ENCODE measurements around the gene PSMB1. TPM values are rescaled to one million over a fixed set of nuclear protein-coding genes. Genes with fewer than 3 reads are reported as not detected.
"Not testable (repeated sequence)": the region's sequence is repeated elsewhere in the genome, so short reads cannot be mapped to it uniquely, and the experiment has no call there.

Gene PSMB1
- total and polyA plus RNA-seq, 7 experiments from 2014 or later, result 71.1 to 529 (median 84.8) TPM

DNA sequence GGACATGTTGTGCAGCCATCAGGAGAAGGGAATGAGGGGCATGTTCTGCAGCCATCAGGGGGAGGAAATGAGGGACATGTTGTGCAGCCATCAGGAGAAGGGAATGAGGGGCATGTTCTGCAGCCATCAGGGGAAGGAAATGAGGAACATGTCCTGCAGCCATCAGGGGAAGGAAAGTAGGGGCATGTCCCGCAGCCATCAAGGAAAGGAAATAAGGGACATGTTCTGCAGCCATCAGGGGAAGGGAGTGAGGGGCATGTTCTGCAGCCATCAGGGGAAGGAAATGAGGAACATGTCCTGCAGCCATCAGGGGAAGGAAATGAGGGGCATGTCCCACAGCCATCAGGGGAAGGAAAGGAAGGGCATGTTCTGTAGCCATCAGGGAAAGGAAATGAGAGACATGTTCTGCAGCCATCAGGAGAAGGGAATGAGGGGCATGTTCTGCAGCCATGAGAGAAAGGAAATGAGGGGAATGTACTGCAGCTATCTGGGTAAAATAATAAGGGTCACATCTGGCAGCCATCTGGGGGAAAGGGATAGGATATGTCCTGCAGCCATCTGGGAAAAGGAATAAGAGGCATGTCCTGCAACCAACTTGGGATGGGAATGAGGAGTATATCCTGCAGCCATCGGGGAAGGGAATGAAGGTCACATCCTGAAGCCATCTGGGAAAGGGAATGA, 50.2 kb downstream of the PSMB1 start:
- H3K27ac ChIP-seq (ENCODE audit: low read depth, low read length); H3K27ac Mint-ChIP-seq; H3K36me3 ChIP-seq (ENCODE audit: control insufficient read depth in 2 of 3, insufficient read depth in 3 of 3, low read length in 3 of 3); POLR2A ChIA-PET; CTCF ChIA-PET; H3K9me3 ChIP-seq (ENCODE audit: control insufficient read depth in 2 of 3, low read length in 3 of 3); H3K4me3 ChIP-seq (ENCODE audit: low read length); intact Hi-C loops (cut with micrococcal nuclease); H3K27me3 ChIP-seq (ENCODE audit: control insufficient read depth in 2 of 2, insufficient read depth in 2 of 2, low read length in 2 of 2); DNase-seq; H3K4me3 Mint-ChIP-seq; ATAC-seq; H3K4me1 ChIP-seq (ENCODE audit: control insufficient read depth in 2 of 2, insufficient read depth in 2 of 2, low read length in 2 of 2); H3K4me1 Mint-ChIP-seq: not testable (repeated sequence)
- Mint-ChIP-seq H3K27me3 (peaks cover 29 to 65% (median 64%) of the 10 kb centered on the region in 5 donors), H3K36me3 (peaks cover 0 to 26% (median 7%) of the 10 kb centered on the region in 5 donors), H3K9me3 (peaks cover 0 to 32% (median 21%) of the 10 kb centered on the region in 11 donors)

GRCh38 chr6:170502268-170502667, 50.8 kb downstream of the PSMB1 start:
- H3K4me3 Mint-ChIP-seq; intact Hi-C loops (cut with micrococcal nuclease); H3K27ac Mint-ChIP-seq; H3K36me3 ChIP-seq (ENCODE audit: control insufficient read depth in 2 of 3, insufficient read depth in 3 of 3, low read length in 3 of 3); DNase-seq; H3K4me1 ChIP-seq (ENCODE audit: control insufficient read depth in 2 of 2, insufficient read depth in 2 of 2, low read length in 2 of 2); H3K4me3 ChIP-seq (ENCODE audit: low read length); H3K27ac ChIP-seq (ENCODE audit: low read depth, low read length); POLR2A ChIA-PET; H3K27me3 ChIP-seq (ENCODE audit: control insufficient read depth in 2 of 2, insufficient read depth in 2 of 2, low read length in 2 of 2); H3K9me3 ChIP-seq (ENCODE audit: control insufficient read depth in 2 of 3, low read length in 3 of 3); ATAC-seq; CTCF ChIA-PET; H3K4me1 Mint-ChIP-seq: not testable (repeated sequence)
- Mint-ChIP-seq H3K36me3 (peaks cover 0 to 26% (median 7%) of the 10 kb centered on the region in 5 donors), H3K9me3 (peaks cover 0 to 32% (median 21%) of the 10 kb centered on the region in 11 donors), H3K27me3 (peaks cover 31 to 71% (median 69%) of the 10 kb centered on the region in 5 donors)

GRCh38 chr6:170500955-170501590, 52.0 kb downstream of the PSMB1 start:
- no peak overlapping the region for H3K27ac Mint-ChIP-seq
- intact Hi-C loops (cut with micrococcal nuclease), result no loop called here
- Histone ChIP-seq H3K4me1 (ENCODE audit: control insufficient read depth in 2 of 2, insufficient read depth in 2 of 2, low read length in 2 of 2) (no peaks in the 10 kb centered on the region), H3K9me3 (ENCODE audit: control insufficient read depth in 2 of 3, low read length in 3 of 3) (no peaks in the 10 kb centered on the region), H3K36me3 (ENCODE audit: control insufficient read depth in 2 of 3, insufficient read depth in 3 of 3, low read length in 3 of 3) (no peaks in the 10 kb centered on the region), H3K27ac (ENCODE audit: low read depth, low read length) (no peak overlapping the region), H3K27me3 (ENCODE audit: control insufficient read depth in 2 of 2, insufficient read depth in 2 of 2, low read length in 2 of 2) (peaks cover 0 to 3% of the 10 kb centered on the region in 2 donors), H3K4me3 (ENCODE audit: low read length) (no peak overlapping the region)
- H3K36me3 Mint-ChIP-seq, result peaks cover 0 to 26% (median 7%) of the 10 kb centered on the region in 5 donors
- ATAC-seq (no peak), DNase-seq (no peak)
- H3K4me1 Mint-ChIP-seq, result peaks cover 0 to 2% (median 0%) of the 10 kb centered on the region in 7 donors
- H3K9me3 Mint-ChIP-seq, result peaks cover 0 to 32% (median 21%) of the 10 kb centered on the region in 11 donors
- H3K4me3 Mint-ChIP-seq, result no peak overlapping the region
- H3K27me3 Mint-ChIP-seq, result peaks cover 30 to 67% (median 66%) of the 10 kb centered on the region in 5 donors
- POLR2A ChIA-PET, result no interaction called here
- CTCF ChIA-PET, result no interaction called here

DNA sequence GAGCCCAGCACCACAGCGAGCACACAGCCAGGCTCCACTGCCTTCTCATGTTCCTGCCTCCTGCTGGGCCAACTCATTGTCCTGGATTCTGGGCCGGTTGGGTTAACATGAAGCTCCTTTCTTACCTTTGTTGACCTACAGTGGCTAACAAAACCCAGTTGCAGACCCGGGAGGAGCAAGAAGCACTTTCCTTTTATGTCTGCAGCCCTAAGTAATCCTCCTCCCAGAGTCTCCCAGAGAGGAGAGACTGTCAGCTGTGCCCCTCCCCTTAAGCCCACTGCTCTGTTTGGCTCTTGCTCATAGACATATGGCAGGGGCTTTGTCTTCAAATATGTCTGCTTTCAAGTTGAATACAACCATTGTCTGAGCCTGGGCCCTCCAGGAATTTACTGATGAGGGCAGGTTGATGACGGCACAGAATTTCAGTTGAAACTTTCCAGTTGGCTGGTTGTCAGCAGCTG, 55.2 kb downstream of the PSMB1 start:
- Mint-ChIP-seq H3K4me3 (no peak overlapping the region), H3K27ac (no peak overlapping the region), H3K9me3 (peaks cover 0 to 32% (median 17%) of the 10 kb centered on the region in 11 donors), H3K36me3 (peaks cover 0 to 21% (median 7%) of the 10 kb centered on the region in 5 donors), H3K27me3 (peaks cover 31 to 58% (median 55%) of the 10 kb centered on the region in 5 donors), H3K4me1 (peaks cover 0 to 6% (median 0%) of the 10 kb centered on the region in 7 donors)
- intact Hi-C loops (cut with micrococcal nuclease), result no loop called here
- Histone ChIP-seq H3K4me3 (ENCODE audit: low read length) (no peak overlapping the region), H3K36me3 (ENCODE audit: control insufficient read depth in 2 of 3, insufficient read depth in 3 of 3, low read length in 3 of 3) (no peaks in the 10 kb centered on the region), H3K27me3 (ENCODE audit: control insufficient read depth in 2 of 2, insufficient read depth in 2 of 2, low read length in 2 of 2) (no peaks in the 10 kb centered on the region), H3K9me3 (ENCODE audit: control insufficient read depth in 2 of 3, low read length in 3 of 3) (no peaks in the 10 kb centered on the region), H3K4me1 (ENCODE audit: control insufficient read depth in 2 of 2, insufficient read depth in 2 of 2, low read length in 2 of 2) (no peaks in the 10 kb centered on the region), H3K27ac (ENCODE audit: low read depth, low read length) (no peak overlapping the region)
- POLR2A ChIA-PET, result no interaction called here
- no peak for DNase-seq
- CTCF ChIA-PET, result interaction anchor here (1.2 kb wide), 1 partner anchor 16 kb away, joined by 4 read pairs; no protein-coding TSS in a partner anchor
- no peak for ATAC-seq

GRCh38 chr6:170493354-170493753, 59.8 kb downstream of the PSMB1 start:
- H3K4me1 Mint-ChIP-seq, result peaks cover 0 to 4% (median 0%) of the 10 kb centered on the region in 7 donors

GRCh38 chr6:170490259-170490658, 62.8 kb downstream of the PSMB1 start:
- DNase-seq (no peak), ATAC-seq (no peak)
- H3K27me3 Mint-ChIP-seq, result peaks cover 22 to 57% (median 27%) of the 10 kb centered on the region in 5 donors
- CTCF ChIA-PET, result no interaction called here
- Histone ChIP-seq H3K4me1 (ENCODE audit: control insufficient read depth in 2 of 2, insufficient read depth in 2 of 2, low read length in 2 of 2) (no peaks in the 10 kb centered on the region), H3K9me3 (ENCODE audit: control insufficient read depth in 2 of 3, low read length in 3 of 3) (no peaks in the 10 kb centered on the region), H3K4me3 (ENCODE audit: low read length) (no peak overlapping the region), H3K27me3 (ENCODE audit: control insufficient read depth in 2 of 2, insufficient read depth in 2 of 2, low read length in 2 of 2) (no peaks in the 10 kb centered on the region), H3K36me3 (ENCODE audit: control insufficient read depth in 2 of 3, insufficient read depth in 3 of 3, low read length in 3 of 3) (no peaks in the 10 kb centered on the region), H3K27ac (ENCODE audit: low read depth, low read length) (no peak overlapping the region)
- peaks cover 0 to 4% (median 3%) of the 10 kb centered on the region in 7 donors for H3K4me1 Mint-ChIP-seq
- no peak overlapping the region for H3K4me3 Mint-ChIP-seq
- POLR2A ChIA-PET, result no interaction called here
- no peaks in the 10 kb centered on the region for H3K36me3 Mint-ChIP-seq
- no peak overlapping the region for H3K27ac Mint-ChIP-seq
- H3K9me3 Mint-ChIP-seq, result peaks cover 0 to 7% (median 0%) of the 10 kb centered on the region in 11 donors
- intact Hi-C loops (cut with micrococcal nuclease), result no loop called here

More at GRCh38 chr6:170493354-170493753, 59.8 kb downstream of the PSMB1 start:
- H3K4me1 ChIP-seq (ENCODE audit: control insufficient read depth in 2 of 2, insufficient read depth in 2 of 2, low read length in 2 of 2), result no peaks in the 10 kb centered on the region
- H3K9me3 ChIP-seq (ENCODE audit: control insufficient read depth in 2 of 3, low read length in 3 of 3), result no peaks in the 10 kb centered on the region
- H3K27me3 Mint-ChIP-seq, result peaks cover 16 to 56% (median 31%) of the 10 kb centered on the region in 5 donors
- intact Hi-C loops (cut with micrococcal nuclease), result no loop called here
- no peaks in the 10 kb centered on the region for H3K36me3 ChIP-seq (ENCODE audit: control insufficient read depth in 2 of 3, insufficient read depth in 3 of 3, low read length in 3 of 3)
- no peak for DNase-seq
- H3K27ac ChIP-seq (ENCODE audit: low read depth, low read length), result no peak overlapping the region
- no peak for ATAC-seq
- no peaks in the 10 kb centered on the region for H3K36me3 Mint-ChIP-seq
- POLR2A ChIA-PET, result no interaction called here
- peaks cover 0 to 7% (median 0%) of the 10 kb centered on the region in 11 donors for H3K9me3 Mint-ChIP-seq
- H3K27me3 ChIP-seq (ENCODE audit: control insufficient read depth in 2 of 2, insufficient read depth in 2 of 2, low read length in 2 of 2), result no peaks in the 10 kb centered on the region
- H3K4me3 ChIP-seq (ENCODE audit: low read length), result no peak overlapping the region
- H3K4me3 Mint-ChIP-seq, result no peak overlapping the region
- H3K27ac Mint-ChIP-seq, result no peak overlapping the region
- CTCF ChIA-PET, result no interaction called here
